ENCODE results near the gene PDLIM7. TPM values are rescaled to one million over a fixed set of nuclear protein-coding genes. Genes with fewer than 3 reads are reported as not detected.

PDLIM7 gene
- total RNA-seq, 2 donors from 2014 or later: 196 to 241 TPM

DNA sequence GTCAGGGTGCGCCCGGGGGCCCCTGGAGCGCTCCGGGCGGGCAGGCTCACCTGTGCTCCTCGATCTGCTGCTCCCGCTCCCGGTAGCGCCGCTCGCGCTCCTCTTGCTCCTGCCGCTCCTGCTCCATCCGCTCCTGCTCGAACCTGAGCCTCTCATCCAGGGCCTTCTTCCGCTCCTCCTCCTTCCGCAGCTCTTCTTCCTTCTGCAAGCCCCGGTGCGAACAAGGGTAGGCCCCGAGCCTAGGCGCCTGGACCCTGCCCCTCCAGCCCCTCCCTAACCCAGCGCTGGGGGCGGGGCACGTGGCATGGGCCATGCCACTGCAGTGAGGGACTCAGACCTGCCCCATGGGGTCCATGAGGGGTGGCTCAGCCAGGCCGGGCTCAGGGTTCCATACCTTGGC is 30.5 kb downstream of the PDLIM7 start:
- H3K27ac ChIP-seq (ENCODE audit: low read depth, low read length): no peak overlapping the region
- H3K36me3 Mint-ChIP-seq (ENCODE audit: low read depth): peaks cover 81% of the 10 kb centered on the region
- peaks cover 20% of the 10 kb centered on the region for H3K4me1 ChIP-seq (ENCODE audit: control insufficient read depth, insufficient read depth, low read length)
- H3K9ac ChIP-seq (ENCODE audit: extremely low read depth, low read length, poor library complexity, severe bottlenecking): no peak overlapping the region
- no peak overlapping the region for H3K4me3 ChIP-seq (ENCODE audit: low read length)
- WGBS, 2 experiments (ENCODE audit: insufficient coverage in 1 of 2, insufficient read length in 1 of 2): 95 to 97% methylated on average over 23 to 25 of the region's 25 CpGs
- H3K27me3 Mint-ChIP-seq (ENCODE audit: insufficient read depth): no peaks in the 10 kb centered on the region
- DNase-seq: no peak
- peaks cover 15% of the 10 kb centered on the region for H3K4me1 Mint-ChIP-seq
- peaks cover 10% of the 10 kb centered on the region for H3K9me3 Mint-ChIP-seq
- H3K9me3 ChIP-seq (ENCODE audit: control insufficient read depth, low read length): peaks cover 14% of the 10 kb centered on the region
- H3K27me3 ChIP-seq (ENCODE audit: control insufficient read depth, insufficient read depth, low read length, poor library complexity, severe bottlenecking): no peaks in the 10 kb centered on the region
- H3K4me3 Mint-ChIP-seq: no peak overlapping the region
- TF ChIP-seq, protein P1, sequence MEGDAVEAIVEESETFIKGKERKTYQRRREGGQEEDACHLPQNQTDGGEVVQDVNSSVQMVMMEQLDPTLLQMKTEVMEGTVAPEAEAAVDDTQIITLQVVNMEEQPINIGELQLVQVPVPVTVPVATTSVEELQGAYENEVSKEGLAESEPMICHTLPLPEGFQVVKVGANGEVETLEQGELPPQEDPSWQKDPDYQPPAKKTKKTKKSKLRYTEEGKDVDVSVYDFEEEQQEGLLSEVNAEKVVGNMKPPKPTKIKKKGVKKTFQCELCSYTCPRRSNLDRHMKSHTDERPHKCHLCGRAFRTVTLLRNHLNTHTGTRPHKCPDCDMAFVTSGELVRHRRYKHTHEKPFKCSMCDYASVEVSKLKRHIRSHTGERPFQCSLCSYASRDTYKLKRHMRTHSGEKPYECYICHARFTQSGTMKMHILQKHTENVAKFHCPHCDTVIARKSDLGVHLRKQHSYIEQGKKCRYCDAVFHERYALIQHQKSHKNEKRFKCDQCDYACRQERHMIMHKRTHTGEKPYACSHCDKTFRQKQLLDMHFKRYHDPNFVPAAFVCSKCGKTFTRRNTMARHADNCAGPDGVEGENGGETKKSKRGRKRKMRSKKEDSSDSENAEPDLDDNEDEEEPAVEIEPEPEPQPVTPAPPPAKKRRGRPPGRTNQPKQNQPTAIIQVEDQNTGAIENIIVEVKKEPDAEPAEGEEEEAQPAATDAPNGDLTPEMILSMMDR (conservative IDR thresholded peaks at IDR 0.05): no peak
- peaks cover 89% of the 10 kb centered on the region for H3K36me3 ChIP-seq (ENCODE audit: control insufficient read depth, insufficient read depth, low read length)
- no peak overlapping the region for H3K27ac Mint-ChIP-seq

- H3K4me3 Mint-ChIP-seq: no peak overlapping the region
- 78 to 86% methylated on average over 6 to 8 of the region's 11 CpGs for WGBS, 2 experiments (ENCODE audit: insufficient coverage in 1 of 2, insufficient read length in 1 of 2)
- H3K27me3 ChIP-seq (ENCODE audit: control insufficient read depth, insufficient read depth, low read length, poor library complexity, severe bottlenecking): no peaks in the 10 kb centered on the region
- no peaks in the 10 kb centered on the region for H3K27me3 Mint-ChIP-seq (ENCODE audit: insufficient read depth)
- H3K9me3 ChIP-seq (ENCODE audit: control insufficient read depth, low read length): peaks cover 14% of the 10 kb centered on the region
- peaks cover 88% of the 10 kb centered on the region for H3K36me3 ChIP-seq (ENCODE audit: control insufficient read depth, insufficient read depth, low read length)
- H3K27ac Mint-ChIP-seq: no peak overlapping the region
- H3K9me3 Mint-ChIP-seq: peaks cover 10% of the 10 kb centered on the region
- no peak for DNase-seq
- H3K4me3 ChIP-seq (ENCODE audit: low read length): no peak overlapping the region
- H3K9ac ChIP-seq (ENCODE audit: extremely low read depth, low read length, poor library complexity, severe bottlenecking): no peak overlapping the region
- TF ChIP-seq, protein P1 (conservative IDR thresholded peaks at IDR 0.05): no peak
- H3K4me1 Mint-ChIP-seq: peaks cover 6% of the 10 kb centered on the region
- no peak overlapping the region for H3K27ac ChIP-seq (ENCODE audit: low read depth, low read length)
- peaks cover 3% of the 10 kb centered on the region for H3K4me1 ChIP-seq (ENCODE audit: control insufficient read depth, insufficient read depth, low read length)
- H3K36me3 Mint-ChIP-seq (ENCODE audit: low read depth): peaks cover 77% of the 10 kb centered on the region
Measured at GRCh38 chr5:177465044-177465443, 32.4 kb downstream of the PDLIM7 start.

GRCh38 chr5:177462021-177462670 is 35.3 kb downstream of the PDLIM7 start:
- 94% methylated on average over 17 to 27 of the region's 27 CpGs for WGBS, 2 experiments (ENCODE audit: insufficient coverage in 1 of 2, insufficient read length in 1 of 2)
- Histone ChIP-seq H3K27me3 (ENCODE audit: control insufficient read depth, insufficient read depth, low read length, poor library complexity, severe bottlenecking) (no peaks in the 10 kb centered on the region), H3K36me3 (ENCODE audit: control insufficient read depth, insufficient read depth, low read length) (peaks cover 85% of the 10 kb centered on the region), H3K9me3 (ENCODE audit: control insufficient read depth, low read length) (peaks cover 14% of the 10 kb centered on the region), H3K27ac (ENCODE audit: low read depth, low read length) (no peak overlapping the region), H3K9ac (ENCODE audit: extremely low read depth, low read length, poor library complexity, severe bottlenecking) (no peak overlapping the region), H3K4me3 (ENCODE audit: low read length) (no peak overlapping the region), H3K4me1 (ENCODE audit: control insufficient read depth, insufficient read depth, low read length) (no peaks in the 10 kb centered on the region)
- Mint-ChIP-seq H3K4me3 (no peak overlapping the region), H3K27me3 (ENCODE audit: insufficient read depth) (no peaks in the 10 kb centered on the region), H3K36me3 (ENCODE audit: low read depth) (peaks cover 69% of the 10 kb centered on the region), H3K27ac (no peak overlapping the region), H3K4me1 (peaks cover 2% of the 10 kb centered on the region), H3K9me3 (peaks cover 10% of the 10 kb centered on the region)
- no peak for DNase-seq
- TF ChIP-seq, protein P1 (conservative IDR thresholded peaks at IDR 0.05): no peak

Data from endodermal cell (in vitro differentiated cells).